HG03280 (cell line): ENCODE results near the gene CCL19.

Source experiments
- ATAC-seq: cut with Tn5 transposase; IDR thresholded peaks from one replicate; pipeline ENCODE4 v1.9.1; 2021; ENCODE audit warnings: mild to moderate bottlenecking, moderate library complexity; ENCODE audit not compliant: unreplicated experiment

The CCL19 gene

GRCh38 chr9:34664281-34665066 lies 26.6 kb downstream of the CCL19 start:
- ATAC-seq: peak; percentile 46

DNA sequence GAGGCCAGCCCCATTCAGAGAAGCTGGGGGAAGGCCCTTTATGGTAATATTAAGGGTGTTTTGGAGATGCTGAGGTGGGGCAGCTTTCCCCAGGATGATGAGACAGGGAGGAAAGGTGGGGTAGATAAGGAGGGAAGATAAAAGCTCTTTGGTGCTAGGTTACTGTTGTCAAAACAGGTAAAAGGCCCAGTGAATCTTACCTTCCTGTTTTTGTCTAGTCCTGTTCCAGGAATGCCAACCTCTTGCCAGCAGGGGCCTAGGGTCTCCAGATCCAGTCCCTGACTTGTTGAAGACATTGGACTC lies 27.8 kb downstream of the CCL19 start:
- no peak for ATAC-seq

GRCh38 chr9:34662526-34663302 lies 28.4 kb downstream of the CCL19 start, which contains the start of gene CCL27:
Gene CCL27, minus strand, starts transcription at chr9:34662657. Its CDS starts 24 bp downstream, at chr9:34662633.
- ATAC-seq: no peak

GRCh38 chr9:34659592-34660253 lies 31.4 kb downstream of the CCL19 start:
- no peak for ATAC-seq

GRCh38 chr9:34658461-34658860 lies 32.6 kb downstream of the CCL19 start:
- ATAC-seq: no peak

DNA sequence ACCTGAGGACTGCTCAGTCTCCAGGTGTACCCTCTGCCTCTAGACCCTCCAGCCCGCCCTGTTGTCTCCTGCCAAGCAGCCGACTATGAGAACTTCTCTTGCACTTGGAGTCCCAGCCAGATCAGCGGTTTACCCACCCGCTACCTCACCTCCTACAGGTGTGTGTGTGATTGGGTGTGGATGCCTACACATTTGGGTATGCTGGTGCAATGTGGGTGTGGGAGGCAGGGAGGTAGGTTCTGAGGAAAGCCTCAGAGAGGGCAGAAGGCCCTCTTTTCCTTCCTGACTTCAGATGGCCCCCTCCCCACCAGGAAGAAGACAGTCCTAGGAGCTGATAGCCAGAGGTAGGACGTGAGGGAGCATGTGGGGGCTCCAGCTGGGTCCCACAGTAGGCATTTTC lies 34.1 kb downstream of the CCL19 start:
- no peak for ATAC-seq

- no peak for ATAC-seq
These were observed 35.7 kb downstream of the CCL19 start for GRCh38 chr9:34655394-34655793.

DNA sequence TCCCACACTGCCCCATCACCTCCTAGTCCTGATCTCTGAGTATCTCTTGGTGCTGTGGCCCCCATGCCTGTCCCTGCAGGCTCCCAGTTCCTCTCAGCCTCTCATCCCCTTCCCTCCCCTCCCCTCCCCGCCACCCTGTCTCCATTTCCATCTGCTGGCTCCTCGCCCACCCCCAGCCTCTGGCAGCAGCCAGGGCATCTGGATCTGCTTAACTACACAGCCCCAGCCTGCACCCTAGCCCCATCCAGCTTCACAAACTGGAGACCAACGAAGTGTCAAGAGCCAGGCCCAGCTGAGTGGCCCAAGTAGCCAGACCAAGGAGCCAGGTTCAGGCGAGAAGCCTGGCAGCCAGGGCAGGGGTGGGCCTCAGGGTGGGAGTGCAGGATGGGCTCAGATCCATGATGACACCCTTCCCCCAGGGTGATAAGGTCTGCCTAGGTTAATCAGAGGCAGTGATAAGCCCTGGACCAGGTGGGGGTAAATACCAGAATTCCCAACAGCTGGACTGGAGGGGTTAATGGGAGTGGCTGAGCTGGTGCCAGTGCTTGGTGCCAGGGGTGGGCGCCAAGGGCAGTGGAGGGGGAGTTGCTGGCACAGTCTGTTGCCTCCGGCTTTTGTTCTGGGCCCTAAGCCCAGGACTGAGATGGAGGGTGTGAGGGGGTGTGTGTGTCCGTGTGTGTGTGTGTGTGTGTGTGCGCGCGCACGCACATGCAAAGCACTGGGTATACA lies 36.6 kb downstream of the CCL19 start:
- ATAC-seq: no peak

DNA sequence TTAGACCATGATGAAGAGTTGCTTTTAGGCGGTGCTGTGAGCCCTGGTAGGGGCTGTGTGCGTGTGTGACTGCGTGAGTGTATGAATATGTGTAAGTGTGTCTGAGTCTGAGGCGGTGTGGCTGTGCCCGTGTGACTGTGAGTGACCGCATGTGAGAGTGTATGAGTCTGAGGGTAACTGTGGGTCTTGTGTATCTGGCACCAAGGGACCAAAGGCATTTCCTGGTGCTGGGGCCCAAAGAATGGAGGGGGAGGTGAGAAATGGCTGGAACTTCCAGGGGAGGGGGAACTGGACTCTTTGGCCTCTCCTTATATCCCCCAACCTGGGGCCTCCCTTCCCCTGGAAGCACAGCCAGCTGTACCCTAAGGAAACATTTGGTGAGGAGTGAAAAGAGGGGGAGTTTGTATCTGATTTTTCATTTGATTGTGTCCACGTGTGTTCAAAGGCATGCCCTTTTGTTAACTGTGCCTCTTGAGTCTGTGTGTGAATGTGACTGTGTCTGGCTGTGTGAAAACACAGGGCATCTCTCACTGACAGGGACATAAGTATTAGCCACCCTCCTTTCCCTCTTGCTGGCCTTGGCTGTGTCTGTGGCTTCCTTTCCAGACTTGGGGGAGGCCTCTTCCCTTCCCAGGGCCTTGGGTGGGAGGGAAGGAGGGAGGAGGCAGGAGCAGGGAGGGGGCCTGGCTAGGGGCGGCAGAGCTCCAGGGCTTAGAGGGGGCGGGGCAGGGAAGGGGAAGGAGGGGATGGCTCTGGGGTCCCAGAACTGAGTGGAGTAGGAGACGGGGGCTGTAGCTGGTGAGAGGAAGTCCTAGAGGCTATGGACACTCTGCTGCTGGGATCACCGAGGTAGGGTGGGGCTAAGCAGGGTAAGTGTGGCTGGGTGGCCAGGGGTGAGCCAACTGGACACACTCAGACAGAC lies 37.7 kb downstream of the CCL19 start:
- ATAC-seq: no peak

- no peak for ATAC-seq
These were observed 38.5 kb downstream of the CCL19 start for GRCh38 chr9:34652602-34653000.

- ATAC-seq: peak; percentile 57
These were observed 39.0 kb downstream of the CCL19 start, which contains the start of gene IL11RA for GRCh38 chr9:34651876-34652601. Gene IL11RA, plus strand, starts transcription at chr9:34652185. Its CDS starts 3,033 bp downstream, at chr9:34655218.

DNA sequence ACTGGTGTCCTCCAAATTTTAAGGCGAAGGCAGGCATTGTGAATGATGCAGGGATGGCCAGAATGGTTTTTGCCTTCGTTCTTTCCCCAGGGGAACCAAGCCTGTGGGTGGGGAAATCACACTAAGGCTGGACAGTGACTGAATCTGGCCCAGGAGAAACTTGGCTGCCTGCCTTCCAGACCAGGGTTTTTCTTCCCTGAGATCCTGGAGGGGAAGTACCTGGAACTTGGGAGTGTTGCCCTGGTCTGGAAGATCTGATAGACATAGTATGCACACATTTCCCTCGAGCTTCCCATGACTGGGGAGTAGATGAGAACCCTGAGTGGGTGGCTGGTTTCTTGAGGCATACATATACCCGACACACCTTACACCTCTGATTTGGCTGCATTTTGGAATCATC lies 39.8 kb downstream of the CCL19 start:
- ATAC-seq: no peak

DNA sequence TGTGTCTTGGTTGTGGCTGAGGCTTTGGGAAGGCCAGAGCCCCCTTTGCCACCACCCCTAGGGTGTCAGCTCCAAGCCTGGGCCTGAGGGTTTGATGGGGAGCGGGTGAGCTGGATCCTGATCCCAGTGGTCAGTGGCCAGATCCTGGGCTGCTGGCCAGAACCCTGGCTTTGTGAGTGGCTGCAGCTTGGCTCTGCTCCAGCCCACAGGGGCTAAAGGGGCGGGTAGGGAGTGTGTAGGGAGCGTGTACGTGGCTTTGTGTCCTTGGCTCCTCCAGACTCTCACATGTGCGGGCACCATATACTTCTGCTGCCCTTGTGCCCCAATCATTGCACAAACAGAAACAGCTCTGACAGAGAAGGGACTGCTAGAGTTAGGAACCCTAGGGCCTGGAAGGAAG lies 40.3 kb downstream of the CCL19 start:
- ATAC-seq: no peak

- no peak for ATAC-seq
These were observed 42.4 kb downstream of the CCL19 start for GRCh38 chr9:34648673-34649072.

- ATAC-seq: no peak
These were observed 43.4 kb downstream of the CCL19 start for GRCh38 chr9:34647651-34648050.

DNA sequence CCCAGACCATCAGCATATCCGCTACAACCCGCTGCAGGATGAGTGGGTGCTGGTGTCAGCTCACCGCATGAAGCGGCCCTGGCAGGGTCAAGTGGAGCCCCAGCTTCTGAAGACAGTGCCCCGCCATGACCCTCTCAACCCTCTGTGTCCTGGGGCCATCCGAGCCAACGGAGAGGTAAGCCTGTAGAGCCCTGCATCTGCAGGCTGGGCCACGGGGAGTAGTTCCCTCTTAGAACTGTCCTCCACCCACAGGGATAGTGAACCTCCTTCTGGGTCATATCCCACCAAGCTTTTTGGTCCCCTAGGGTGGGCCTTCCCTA lies 44.0 kb downstream of the CCL19 start:
- no peak for ATAC-seq

- ATAC-seq: peak; percentile 91
These were observed 44.6 kb downstream of the CCL19 start, which contains the start of gene GALT for GRCh38 chr9:34646211-34647083. Gene GALT, plus strand, starts transcription at chr9:34646675. Its CDS starts 30 bp downstream, at chr9:34646705.

DNA sequence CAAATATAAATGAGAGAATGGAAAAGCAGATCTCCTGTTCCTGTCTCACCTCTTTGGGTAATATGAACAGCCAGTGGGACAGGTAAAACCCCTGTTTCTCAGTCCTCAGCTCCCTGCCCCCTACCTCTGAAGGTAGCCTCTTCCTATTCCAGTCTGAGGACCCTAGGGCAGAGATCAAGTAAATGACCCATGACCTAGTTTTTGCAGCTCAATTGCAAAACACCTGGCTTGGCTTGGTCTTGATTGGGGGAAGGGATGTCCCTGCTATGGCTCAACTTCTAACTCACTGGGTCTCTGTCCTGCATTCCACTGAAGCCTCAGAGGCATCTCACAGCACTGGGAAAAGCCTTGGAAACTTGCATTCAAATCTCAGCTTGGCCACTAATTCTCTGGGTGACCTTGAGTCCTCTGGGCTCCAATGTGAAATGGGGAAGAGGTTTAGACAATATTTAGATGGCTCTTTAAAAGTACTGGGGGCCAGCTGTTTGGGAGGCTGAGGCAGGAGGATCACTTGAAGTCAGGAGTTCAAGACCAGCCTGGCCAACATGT lies 46.2 kb downstream of the CCL19 start:
- ATAC-seq: no peak
